Measurements from ENCODE around the gene CACNA1I.

Gene CACNA1I

GRCh38 chr22:39593066-39593930, 22.7 kb downstream of the CACNA1I start:
- DNase-seq (ENCODE audit: extremely low spot score, insufficient read length, low read depth) (no peak), FAIRE-seq (no peak)

- FAIRE-seq = no peak
- no peak for DNase-seq (ENCODE audit: extremely low spot score, insufficient read length, low read depth)
Measured at GRCh38 chr22:39593931-39594285, 23.4 kb downstream of the CACNA1I start.

GRCh38 chr22:39594411-39594810, 23.9 kb downstream of the CACNA1I start:
- no peak for DNase-seq (ENCODE audit: extremely low spot score, insufficient read length, low read depth)
- FAIRE-seq = no peak

- DNase-seq (ENCODE audit: extremely low spot score, insufficient read length, low read depth) (no peak), FAIRE-seq (no peak)
Measured at GRCh38 chr22:39595622-39596172, 25.1 kb downstream of the CACNA1I start.

- DNase-seq (ENCODE audit: extremely low spot score, insufficient read length, low read depth) (no peak), FAIRE-seq (no peak)
Measured at GRCh38 chr22:39596601-39597000, 26.0 kb downstream of the CACNA1I start.

- no peak for DNase-seq (ENCODE audit: extremely low spot score, insufficient read length, low read depth)
- FAIRE-seq = no peak
Measured at GRCh38 chr22:39597236-39597869, 26.8 kb downstream of the CACNA1I start.

GRCh38 chr22:39598017-39598965, 27.7 kb downstream of the CACNA1I start:
- FAIRE-seq (no peak), DNase-seq (ENCODE audit: extremely low spot score, insufficient read length, low read depth) (peak; percentile 22)

- DNase-seq (ENCODE audit: extremely low spot score, insufficient read length, low read depth) (no peak), FAIRE-seq (no peak)
Measured at GRCh38 chr22:39600491-39601179, 30.1 kb downstream of the CACNA1I start.

GRCh38 chr22:39601180-39601535, 30.6 kb downstream of the CACNA1I start:
- no peak for DNase-seq (ENCODE audit: extremely low spot score, insufficient read length, low read depth)
- no peak for FAIRE-seq

- DNase-seq (ENCODE audit: extremely low spot score, insufficient read length, low read depth) (no peak), FAIRE-seq (no peak)
Measured at GRCh38 chr22:39603345-39603744, 32.8 kb downstream of the CACNA1I start.

GRCh38 chr22:39610246-39610645, 39.7 kb downstream of the CACNA1I start:
- FAIRE-seq (no peak), DNase-seq (ENCODE audit: extremely low spot score, insufficient read length, low read depth) (no peak)

GRCh38 chr22:39610766-39611165, 40.2 kb downstream of the CACNA1I start:
- DNase-seq (ENCODE audit: extremely low spot score, insufficient read length, low read depth) (no peak), FAIRE-seq (no peak)

- no peak for DNase-seq (ENCODE audit: extremely low spot score, insufficient read length, low read depth)
- no peak for FAIRE-seq
Measured at GRCh38 chr22:39611360-39611759, 40.8 kb downstream of the CACNA1I start.

- no peak for FAIRE-seq
- DNase-seq (ENCODE audit: extremely low spot score, insufficient read length, low read depth) = no peak
Measured at GRCh38 chr22:39612811-39613548, 42.4 kb downstream of the CACNA1I start.

GRCh38 chr22:39613549-39613921, 43.0 kb downstream of the CACNA1I start:
- FAIRE-seq (no peak), DNase-seq (ENCODE audit: extremely low spot score, insufficient read length, low read depth) (no peak)

GRCh38 chr22:39614442-39614841, 43.9 kb downstream of the CACNA1I start:
- DNase-seq (ENCODE audit: extremely low spot score, insufficient read length, low read depth) = no peak
- no peak for FAIRE-seq

GRCh38 chr22:39616051-39616450, 45.5 kb downstream of the CACNA1I start:
- FAIRE-seq (no peak), DNase-seq (ENCODE audit: extremely low spot score, insufficient read length, low read depth) (no peak)

GRCh38 chr22:39616781-39617180, 46.2 kb downstream of the CACNA1I start:
- no peak for DNase-seq (ENCODE audit: extremely low spot score, insufficient read length, low read depth)
- FAIRE-seq = no peak

GRCh38 chr22:39617342-39617741, 46.8 kb downstream of the CACNA1I start:
- DNase-seq (ENCODE audit: extremely low spot score, insufficient read length, low read depth) = no peak
- FAIRE-seq = no peak

Data from GM18507 (cell line).